ENCODE measurements around the gene PDS5A.
A peak's percentile ranks its signal among the peaks of the same experiment; 100 is the strongest.
"Not testable (repeated sequence)": the region's sequence is repeated elsewhere in the genome, so short reads cannot be mapped to it uniquely, and the experiment has no call there.

The PDS5A gene, protein sequence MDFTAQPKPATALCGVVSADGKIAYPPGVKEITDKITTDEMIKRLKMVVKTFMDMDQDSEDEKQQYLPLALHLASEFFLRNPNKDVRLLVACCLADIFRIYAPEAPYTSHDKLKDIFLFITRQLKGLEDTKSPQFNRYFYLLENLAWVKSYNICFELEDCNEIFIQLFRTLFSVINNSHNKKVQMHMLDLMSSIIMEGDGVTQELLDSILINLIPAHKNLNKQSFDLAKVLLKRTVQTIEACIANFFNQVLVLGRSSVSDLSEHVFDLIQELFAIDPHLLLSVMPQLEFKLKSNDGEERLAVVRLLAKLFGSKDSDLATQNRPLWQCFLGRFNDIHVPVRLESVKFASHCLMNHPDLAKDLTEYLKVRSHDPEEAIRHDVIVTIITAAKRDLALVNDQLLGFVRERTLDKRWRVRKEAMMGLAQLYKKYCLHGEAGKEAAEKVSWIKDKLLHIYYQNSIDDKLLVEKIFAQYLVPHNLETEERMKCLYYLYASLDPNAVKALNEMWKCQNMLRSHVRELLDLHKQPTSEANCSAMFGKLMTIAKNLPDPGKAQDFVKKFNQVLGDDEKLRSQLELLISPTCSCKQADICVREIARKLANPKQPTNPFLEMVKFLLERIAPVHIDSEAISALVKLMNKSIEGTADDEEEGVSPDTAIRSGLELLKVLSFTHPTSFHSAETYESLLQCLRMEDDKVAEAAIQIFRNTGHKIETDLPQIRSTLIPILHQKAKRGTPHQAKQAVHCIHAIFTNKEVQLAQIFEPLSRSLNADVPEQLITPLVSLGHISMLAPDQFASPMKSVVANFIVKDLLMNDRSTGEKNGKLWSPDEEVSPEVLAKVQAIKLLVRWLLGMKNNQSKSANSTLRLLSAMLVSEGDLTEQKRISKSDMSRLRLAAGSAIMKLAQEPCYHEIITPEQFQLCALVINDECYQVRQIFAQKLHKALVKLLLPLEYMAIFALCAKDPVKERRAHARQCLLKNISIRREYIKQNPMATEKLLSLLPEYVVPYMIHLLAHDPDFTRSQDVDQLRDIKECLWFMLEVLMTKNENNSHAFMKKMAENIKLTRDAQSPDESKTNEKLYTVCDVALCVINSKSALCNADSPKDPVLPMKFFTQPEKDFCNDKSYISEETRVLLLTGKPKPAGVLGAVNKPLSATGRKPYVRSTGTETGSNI (N-terminal part only)

DNA sequence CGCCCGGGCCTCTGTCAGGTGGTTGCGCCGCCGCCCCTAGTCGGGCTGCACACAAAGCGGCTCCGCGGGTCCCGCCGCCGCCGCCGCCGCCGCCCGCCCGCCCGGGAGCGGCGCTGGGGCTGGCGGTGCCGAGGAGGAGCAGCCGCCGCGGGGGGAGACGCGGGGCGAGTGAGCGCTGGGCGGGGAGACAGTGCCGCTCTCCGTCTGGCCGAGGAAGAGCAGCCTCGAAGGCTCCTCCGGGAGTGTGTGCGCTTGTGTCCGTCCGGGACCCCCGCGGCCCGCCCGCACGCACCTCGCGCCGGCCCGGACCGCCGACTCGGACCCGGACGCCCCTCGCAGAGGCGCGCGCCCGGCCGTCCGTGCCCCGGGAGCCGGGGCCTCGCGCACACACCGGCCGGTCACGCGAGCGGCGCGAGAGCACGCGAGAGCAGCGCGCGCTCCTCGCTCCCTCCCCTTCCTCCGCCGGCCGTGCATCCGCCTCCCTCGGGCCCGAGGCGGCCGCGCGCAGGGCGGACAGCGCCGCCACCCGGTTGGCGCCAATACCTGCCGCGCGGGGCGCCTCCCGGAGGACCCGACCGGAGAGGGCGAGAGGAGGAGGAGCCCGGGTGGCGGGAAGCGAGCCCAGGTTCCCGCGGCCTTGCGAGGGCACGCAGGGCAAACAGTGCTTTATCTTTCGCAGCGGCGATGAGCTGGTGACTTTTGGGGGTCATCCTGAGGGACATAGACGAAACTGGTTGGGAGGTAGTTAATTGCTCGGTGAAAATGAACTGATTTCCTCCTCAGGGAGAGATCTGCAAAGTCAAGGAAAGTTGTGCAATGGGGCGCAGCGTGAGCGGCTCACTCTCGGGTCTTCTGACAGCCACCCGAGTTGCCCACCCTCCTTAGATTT lies at the start of gene PDS5A:
TSS of gene PDS5A (minus strand) at position 423 of the 889 bp plus-strand sequence. CDS start 1,334 bp downstream, outside the sequence.
- Mint-ChIP-seq H3K36me3 (peaks cover 26% of the 10 kb centered on the region), H3K27me3 (no peaks in the 10 kb centered on the region), H3K4me3 (peak within 1 kb of the TSS; percentile 90), H3K9me3 (no peaks in the 10 kb centered on the region), H3K27ac (peak within 1 kb of the TSS; percentile 94), H3K4me1 (peaks cover 43% of the 10 kb centered on the region)
- DNase-seq = peak; percentile 90
- CTCF ChIA-PET = interaction anchor here (0.6 to 1.8 kb wide), 9 partner anchors 10 to 508 kb away, joined by 3 to 8 read pairs (median 3); partner anchors contain the start of gene UBE2K

DNA sequence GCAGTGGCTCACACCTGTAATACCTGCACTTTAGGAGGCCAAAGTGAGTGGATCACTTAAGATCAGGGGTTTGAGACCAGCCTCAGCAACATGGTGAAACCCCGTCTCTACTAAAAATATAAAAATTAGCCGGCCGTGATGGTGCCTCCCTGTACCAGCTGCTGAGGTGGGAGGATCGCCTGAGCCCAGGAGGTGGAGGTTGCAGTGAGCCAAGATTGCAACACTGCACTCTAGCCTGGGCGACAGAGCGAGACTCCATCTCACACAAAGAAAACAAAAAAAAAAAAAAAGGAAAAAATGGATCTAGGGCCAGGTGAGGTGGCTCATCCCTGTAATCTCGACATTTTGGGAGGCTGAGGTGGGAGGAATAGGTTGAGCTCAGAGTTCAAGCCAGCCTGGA lies 46.3 kb upstream of the PDS5A start:
- H3K27me3 Mint-ChIP-seq = peaks cover 19% of the 10 kb centered on the region
- H3K27ac Mint-ChIP-seq, H3K9me3 Mint-ChIP-seq, H3K36me3 Mint-ChIP-seq, CTCF ChIA-PET, H3K4me1 Mint-ChIP-seq, DNase-seq, H3K4me3 Mint-ChIP-seq: not testable (repeated sequence)

DNA sequence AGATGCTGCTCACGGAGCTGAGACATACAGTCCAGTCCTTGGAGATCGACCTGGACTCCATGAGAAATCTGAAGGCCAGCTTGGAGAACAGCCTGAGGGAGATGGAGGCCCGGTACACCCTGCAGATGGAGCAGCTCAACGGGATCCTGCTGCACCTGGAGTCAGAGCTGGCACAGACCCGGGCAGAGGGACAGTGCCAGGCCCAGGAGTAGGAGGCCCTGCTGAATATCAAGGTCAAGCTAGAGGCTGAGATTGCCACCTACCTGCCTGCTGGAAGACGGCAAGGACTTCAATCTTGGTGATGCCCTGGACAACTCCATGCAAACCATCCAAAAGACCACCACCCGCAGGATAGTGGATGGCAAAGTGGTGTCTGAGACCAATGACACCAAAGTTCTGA lies 43.4 kb upstream of the PDS5A start:
- CTCF ChIA-PET = not testable (repeated sequence)

DNA sequence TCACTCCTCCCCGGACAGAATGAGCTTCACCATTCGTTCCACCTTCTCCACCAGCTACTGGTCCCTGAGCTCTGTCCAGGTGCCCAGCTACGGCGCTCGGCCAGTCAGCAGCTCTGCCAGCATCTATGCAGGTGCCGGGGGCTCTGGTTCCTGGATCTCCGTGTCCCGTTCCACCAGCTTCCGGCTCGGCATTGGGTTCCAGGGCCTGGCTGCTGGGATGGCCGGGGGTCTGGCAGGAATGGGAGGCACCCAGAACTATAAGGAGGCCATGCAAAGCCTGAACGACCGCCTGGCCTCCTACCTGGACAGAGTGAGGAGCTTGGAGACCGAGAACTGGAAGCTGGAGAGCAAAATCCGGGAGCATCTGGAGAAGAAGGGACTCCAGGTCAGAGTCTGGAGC lies 42.5 kb upstream of the PDS5A start:
- Mint-ChIP-seq H3K4me3 (no peak overlapping the region), H3K36me3 (no peaks in the 10 kb centered on the region), H3K4me1 (no peaks in the 10 kb centered on the region), H3K9me3 (no peaks in the 10 kb centered on the region), H3K27me3 (peaks cover 26% of the 10 kb centered on the region), H3K27ac (no peak overlapping the region)
- no peak for DNase-seq
- CTCF ChIA-PET = no interaction called here

More for the DNA sequence above, 43.4 kb upstream of the PDS5A start:
- not testable (repeated sequence) for H3K9me3 Mint-ChIP-seq, DNase-seq, H3K4me3 Mint-ChIP-seq, H3K36me3 Mint-ChIP-seq, H3K4me1 Mint-ChIP-seq, H3K27ac Mint-ChIP-seq
- peaks cover 28% of the 10 kb centered on the region for H3K27me3 Mint-ChIP-seq

DNA sequence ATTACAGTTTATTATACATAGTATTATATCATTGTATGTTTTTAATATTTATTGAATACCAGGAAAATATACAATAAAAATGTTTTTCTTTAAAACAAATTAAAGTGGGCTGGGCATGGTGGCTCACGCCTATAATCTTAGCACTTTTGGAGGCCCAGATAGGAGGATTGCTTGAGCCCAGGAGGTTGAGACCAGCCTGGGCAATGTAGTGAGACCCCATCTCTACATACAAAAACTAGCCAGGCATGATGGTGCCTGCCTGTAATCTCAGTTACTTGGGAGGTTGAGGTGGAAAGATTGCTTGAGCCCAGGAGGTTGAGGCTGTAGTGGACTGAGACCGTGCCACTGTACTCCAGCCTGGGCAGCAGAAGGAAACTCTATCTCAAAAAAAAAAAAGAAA lies 38.3 kb upstream of the PDS5A start:
- H3K27ac Mint-ChIP-seq = no peak overlapping the region
- CTCF ChIA-PET = no interaction called here
- no peak overlapping the region for H3K4me3 Mint-ChIP-seq
- no peaks in the 10 kb centered on the region for H3K4me1 Mint-ChIP-seq
- H3K36me3 Mint-ChIP-seq = no peaks in the 10 kb centered on the region
- DNase-seq = no peak
- H3K9me3 Mint-ChIP-seq = no peaks in the 10 kb centered on the region
- peaks cover 22% of the 10 kb centered on the region for H3K27me3 Mint-ChIP-seq

DNA sequence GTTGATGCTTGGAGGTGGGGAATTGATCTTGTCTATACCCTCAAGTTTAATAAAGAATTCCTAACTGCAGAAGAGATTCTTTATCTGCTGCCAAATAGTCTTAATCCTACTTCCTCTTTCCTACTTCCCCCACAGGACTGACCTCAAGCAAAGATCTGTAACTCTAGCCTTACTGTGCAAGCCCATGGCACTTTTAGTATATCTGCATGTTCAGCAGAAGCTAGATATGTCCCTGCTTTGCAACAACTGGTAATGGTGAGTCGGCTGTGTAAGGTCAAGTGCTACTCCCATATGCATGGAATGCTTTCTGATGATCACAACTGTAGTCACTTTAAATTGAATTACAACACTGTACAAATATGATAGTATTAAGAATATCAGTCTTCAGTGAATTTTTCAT lies 26.3 kb upstream of the PDS5A start:
- Mint-ChIP-seq H3K27ac (no peak overlapping the region), H3K4me3 (no peak overlapping the region)
- CTCF ChIA-PET = no interaction called here

DNA sequence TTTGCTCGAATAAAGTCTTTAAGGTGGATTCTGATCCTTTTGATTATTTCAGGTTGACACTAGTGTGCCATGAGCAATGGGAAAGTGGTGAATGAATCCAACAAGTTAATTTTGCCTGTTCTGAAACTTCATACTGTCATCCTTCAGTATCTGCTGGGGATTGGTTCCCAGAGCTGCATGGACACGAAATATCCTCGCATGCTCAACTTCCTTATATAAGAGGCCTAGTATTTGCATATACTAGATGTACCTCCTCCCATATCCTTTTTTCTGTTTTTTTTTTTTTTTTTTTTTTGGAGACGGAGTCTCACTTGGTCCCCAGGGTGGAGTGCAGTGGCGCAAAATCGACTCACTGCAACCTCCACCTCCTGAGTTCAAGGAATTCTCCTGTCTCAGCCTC lies 23.0 kb upstream of the PDS5A start:
- H3K4me1 Mint-ChIP-seq = no peaks in the 10 kb centered on the region
- no peaks in the 10 kb centered on the region for H3K9me3 Mint-ChIP-seq
- DNase-seq = no peak
- no peak overlapping the region for H3K4me3 Mint-ChIP-seq
- no peak overlapping the region for H3K27ac Mint-ChIP-seq
- CTCF ChIA-PET = no interaction called here
- no peaks in the 10 kb centered on the region for H3K27me3 Mint-ChIP-seq
- no peaks in the 10 kb centered on the region for H3K36me3 Mint-ChIP-seq

More for the DNA sequence above, 26.3 kb upstream of the PDS5A start:
- H3K27me3 Mint-ChIP-seq = no peaks in the 10 kb centered on the region
- no peaks in the 10 kb centered on the region for H3K9me3 Mint-ChIP-seq
- no peaks in the 10 kb centered on the region for H3K4me1 Mint-ChIP-seq
- no peak for DNase-seq
- no peaks in the 10 kb centered on the region for H3K36me3 Mint-ChIP-seq

DNA sequence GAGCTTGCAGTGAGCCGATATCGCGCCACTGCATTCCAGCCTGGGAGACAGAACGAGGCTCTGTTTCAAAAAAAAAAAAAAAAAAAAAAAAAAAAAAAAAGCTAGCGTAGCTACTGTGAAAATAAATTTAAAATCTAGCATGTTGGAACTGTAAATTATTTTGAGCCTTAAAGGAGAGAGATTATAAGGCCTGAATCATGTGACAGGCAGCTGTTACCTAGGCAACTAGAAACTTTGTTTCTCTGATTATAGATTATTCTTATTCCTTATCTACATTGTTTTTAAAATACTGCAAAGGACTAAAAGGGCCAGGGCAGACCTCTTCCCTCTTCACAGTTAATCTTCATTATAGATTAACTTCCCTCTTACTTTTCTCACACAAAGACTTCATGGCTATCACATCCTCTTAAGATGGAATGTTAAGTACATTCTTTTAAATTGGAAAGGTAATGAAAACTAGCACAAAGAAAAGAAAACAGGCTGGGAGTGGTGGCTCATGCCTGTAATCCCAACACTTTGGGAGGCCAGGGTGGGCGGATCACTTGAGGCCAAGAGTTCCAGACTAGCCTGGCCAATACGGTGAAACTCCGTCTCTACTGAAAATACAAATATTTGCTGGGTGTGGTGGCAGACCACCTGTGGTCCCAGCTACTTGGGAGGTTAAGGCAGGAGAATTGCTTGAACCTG lies 21.1 kb upstream of the PDS5A start:
- Mint-ChIP-seq H3K36me3 (no peaks in the 10 kb centered on the region), H3K27me3 (peaks cover 3% of the 10 kb centered on the region), H3K27ac (no peak overlapping the region), H3K4me3 (no peak overlapping the region), H3K9me3 (no peaks in the 10 kb centered on the region), H3K4me1 (no peaks in the 10 kb centered on the region)
- CTCF ChIA-PET = interaction anchor here (0.6 kb wide), 1 partner anchor 81 kb away, joined by 3 read pairs; no protein-coding TSS in a partner anchor
- no peak for DNase-seq

DNA sequence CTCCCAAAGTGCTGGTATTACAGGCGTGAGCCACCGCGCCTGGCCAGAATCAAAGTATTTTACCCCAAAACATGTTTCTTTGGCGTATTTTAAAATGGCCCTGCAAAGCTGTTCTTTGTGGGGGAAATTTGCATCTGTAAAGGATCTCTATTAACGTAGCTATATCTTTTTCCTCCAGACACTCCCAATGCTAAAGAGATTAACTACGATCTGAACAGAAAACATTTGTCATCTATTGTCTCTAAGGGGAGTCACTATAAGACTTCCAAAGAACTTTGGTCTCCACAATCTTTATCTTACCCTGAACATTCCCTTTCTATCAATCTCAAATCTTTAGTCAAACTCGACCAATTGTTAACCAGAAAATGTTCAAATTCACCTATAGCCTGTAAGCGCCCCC lies 19.1 kb upstream of the PDS5A start:
- Mint-ChIP-seq H3K4me3 (no peak overlapping the region), H3K27ac (no peak overlapping the region), H3K9me3 (no peaks in the 10 kb centered on the region), H3K36me3 (no peaks in the 10 kb centered on the region), H3K27me3 (peaks cover 10% of the 10 kb centered on the region), H3K4me1 (no peaks in the 10 kb centered on the region)
- DNase-seq = no peak
- CTCF ChIA-PET = no interaction called here

DNA sequence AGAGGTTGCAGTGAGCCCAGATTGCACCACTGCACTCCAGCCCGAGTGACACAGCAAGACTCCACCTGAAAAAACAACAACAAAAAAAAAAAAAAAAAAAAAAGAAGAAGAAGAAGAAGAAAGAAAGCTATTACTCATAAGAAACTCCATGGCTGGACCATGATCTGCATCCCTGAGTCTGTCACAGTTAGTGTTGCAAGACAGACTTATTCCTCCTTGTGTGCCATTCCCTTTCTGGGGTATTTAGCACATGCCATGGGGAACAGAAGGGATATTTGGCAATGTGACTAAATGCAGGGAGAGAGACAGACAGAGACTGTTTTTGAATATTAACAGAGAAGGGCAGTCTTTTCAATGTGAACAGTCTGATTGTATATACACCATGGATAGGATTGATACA lies 16.7 kb upstream of the PDS5A start:
- Mint-ChIP-seq H3K36me3 (no peaks in the 10 kb centered on the region), H3K27me3 (peaks cover 18% of the 10 kb centered on the region), H3K9me3 (no peaks in the 10 kb centered on the region), H3K27ac (no peak overlapping the region), H3K4me1 (no peaks in the 10 kb centered on the region), H3K4me3 (no peak overlapping the region)
- CTCF ChIA-PET = no interaction called here
- DNase-seq = no peak

DNA sequence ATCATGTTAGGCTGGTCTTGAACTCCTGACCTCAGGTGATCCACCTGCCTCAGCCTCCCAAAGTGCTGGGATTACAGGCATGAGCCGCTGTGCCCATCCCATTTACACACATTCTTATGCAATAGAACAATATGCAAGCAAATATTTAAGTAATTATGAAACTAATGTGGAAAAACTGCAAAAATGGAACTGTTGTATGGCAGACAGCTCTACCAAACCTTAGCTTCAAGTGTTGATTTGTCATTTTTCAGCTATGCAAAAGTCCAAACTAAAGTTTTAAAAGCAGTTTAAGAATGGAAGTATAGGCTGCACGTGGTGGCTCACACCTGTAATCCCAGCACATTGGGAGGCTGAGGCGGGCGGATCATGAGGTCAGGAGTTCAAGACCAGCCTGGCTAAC lies 11.7 kb upstream of the PDS5A start:
- not testable (repeated sequence) for H3K9me3 Mint-ChIP-seq, H3K4me1 Mint-ChIP-seq, H3K27ac Mint-ChIP-seq, H3K4me3 Mint-ChIP-seq, H3K36me3 Mint-ChIP-seq, DNase-seq
- H3K27me3 Mint-ChIP-seq = peaks cover 14% of the 10 kb centered on the region
- CTCF ChIA-PET = interaction anchor here (1.3 kb wide), 1 partner anchor 10 kb away, joined by 3 read pairs; no protein-coding TSS in a partner anchor

DNA sequence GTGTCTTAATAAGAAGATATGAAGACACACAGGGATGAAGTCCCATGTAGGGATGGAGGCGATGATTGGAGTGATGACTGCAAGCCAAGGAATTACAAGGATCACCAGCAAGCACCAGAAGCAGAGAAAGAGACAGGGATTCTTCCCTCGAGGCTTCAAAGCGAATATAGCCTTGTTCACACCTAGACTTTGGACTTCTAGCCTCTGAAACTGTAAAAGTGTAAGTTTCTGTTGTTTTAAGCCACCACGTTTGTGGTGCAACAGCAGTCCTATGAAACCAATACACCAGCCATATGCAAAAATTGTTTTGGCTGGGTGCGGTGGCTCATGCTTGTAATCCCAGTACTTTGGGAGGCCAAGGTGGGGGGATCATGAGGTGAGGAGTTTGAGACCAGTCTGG lies 9.8 kb upstream of the PDS5A start:
- Mint-ChIP-seq H3K9me3 (no peaks in the 10 kb centered on the region), H3K27ac (no peak overlapping the region), H3K36me3 (no peaks in the 10 kb centered on the region), H3K4me3 (no peak overlapping the region), H3K27me3 (peaks cover 11% of the 10 kb centered on the region), H3K4me1 (no peaks in the 10 kb centered on the region)
- CTCF ChIA-PET = no interaction called here
- no peak for DNase-seq

DNA sequence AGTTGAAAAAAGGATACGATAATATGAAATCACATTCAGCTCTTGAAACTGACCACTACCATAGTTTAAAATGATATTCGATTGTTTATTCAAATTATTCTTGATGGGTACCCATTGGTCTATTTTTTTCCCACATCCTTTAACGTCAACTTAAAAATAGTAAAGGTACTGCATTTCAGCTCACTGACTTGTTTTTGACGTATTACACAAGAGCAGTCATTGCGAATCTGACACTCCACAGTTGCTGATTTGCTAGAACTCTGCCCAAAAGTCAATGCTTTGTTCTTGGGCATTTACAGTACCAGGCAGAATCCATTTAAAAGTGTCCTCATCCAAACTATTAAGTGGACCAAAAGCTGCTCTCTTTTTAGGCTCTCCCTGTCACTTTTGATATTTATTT lies 1.2 kb upstream of the PDS5A start:
- CTCF ChIA-PET = interaction anchor here (1.1 to 1.8 kb wide), 6 partner anchors 10 to 510 kb away, joined by 3 to 8 read pairs (median 4); partner anchors contain the start of gene UBE2K
- peak overlapping the region; percentile 24 for H3K27ac Mint-ChIP-seq
- H3K4me3 Mint-ChIP-seq = peak overlapping the region; percentile 41
- no peak for DNase-seq
- peaks cover 32% of the 10 kb centered on the region for H3K4me1 Mint-ChIP-seq
- H3K27me3 Mint-ChIP-seq = no peaks in the 10 kb centered on the region
- peaks cover 17% of the 10 kb centered on the region for H3K36me3 Mint-ChIP-seq
- H3K9me3 Mint-ChIP-seq = no peaks in the 10 kb centered on the region

Measured in activated naive CD4-positive, alpha-beta T cell treated with anti-CD3 and anti-CD28 coated beads, Interleukin-2, amount 10 ng/mL, durations not matched to agents 7 days and 5 days (primary cell).